Fibroblast of the aortic adventitia (primary cell): Measurements from ENCODE around the gene USP16. TPM values are rescaled to one million over a fixed set of nuclear protein-coding genes. Genes with fewer than 3 reads are reported as not detected.

Source experiments
- DNase-seq: peaks from one replicate; pipeline ENCODE4 v3.0.0-alpha.2; 2010; ENCODE audit warnings: low read depth
- H3K4me3 ChIP-seq: 2 replicates; pipeline ENCODE4 v1.5.1; 2011; ENCODE audit warnings: low read depth, mild to moderate bottlenecking, control low read depth, low read length, moderate library complexity
- total RNA-seq: library from RNA; depleted of rRNA; stranded (reverse); fragments of >200 nt; gene quantifications from 2 replicates; pipeline ENCODE4 v1.2.3, GENCODE V29; 2012; ENCODE audit warnings: low replicate concordance
- TF ChIP-seq, protein P1 (sequence below): IDR thresholded peaks from 2 replicates; pipeline ENCODE4 v1.5.1; 2011; ENCODE audit warnings: mild to moderate bottlenecking, low read length, control low read depth, inconsistent platforms; ENCODE audit not compliant: insufficient read depth

The USP16 gene
- total RNA-seq, 1 donor = 50.9 TPM

GRCh38 chr21:28992526-28993292, 31.8 kb upstream of the USP16 start, which contains the start of gene LTN1:
LTN1 (minus strand) TSS chr21:28992877; CDS start chr21:28992805, 72 bp downstream.
- TF ChIP-seq, protein P1, sequence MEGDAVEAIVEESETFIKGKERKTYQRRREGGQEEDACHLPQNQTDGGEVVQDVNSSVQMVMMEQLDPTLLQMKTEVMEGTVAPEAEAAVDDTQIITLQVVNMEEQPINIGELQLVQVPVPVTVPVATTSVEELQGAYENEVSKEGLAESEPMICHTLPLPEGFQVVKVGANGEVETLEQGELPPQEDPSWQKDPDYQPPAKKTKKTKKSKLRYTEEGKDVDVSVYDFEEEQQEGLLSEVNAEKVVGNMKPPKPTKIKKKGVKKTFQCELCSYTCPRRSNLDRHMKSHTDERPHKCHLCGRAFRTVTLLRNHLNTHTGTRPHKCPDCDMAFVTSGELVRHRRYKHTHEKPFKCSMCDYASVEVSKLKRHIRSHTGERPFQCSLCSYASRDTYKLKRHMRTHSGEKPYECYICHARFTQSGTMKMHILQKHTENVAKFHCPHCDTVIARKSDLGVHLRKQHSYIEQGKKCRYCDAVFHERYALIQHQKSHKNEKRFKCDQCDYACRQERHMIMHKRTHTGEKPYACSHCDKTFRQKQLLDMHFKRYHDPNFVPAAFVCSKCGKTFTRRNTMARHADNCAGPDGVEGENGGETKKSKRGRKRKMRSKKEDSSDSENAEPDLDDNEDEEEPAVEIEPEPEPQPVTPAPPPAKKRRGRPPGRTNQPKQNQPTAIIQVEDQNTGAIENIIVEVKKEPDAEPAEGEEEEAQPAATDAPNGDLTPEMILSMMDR = peak; percentile 6
- peak within 1 kb of the TSS; percentile 97 for H3K4me3 ChIP-seq
- peak; percentile 100 for DNase-seq

- TF ChIP-seq, protein P1 = no peak
- no peak for DNase-seq
- H3K4me3 ChIP-seq = peak overlapping the region; percentile 53
Measured at GRCh38 chr21:28993293-28993629, 31.2 kb upstream of the USP16 start.

DNA sequence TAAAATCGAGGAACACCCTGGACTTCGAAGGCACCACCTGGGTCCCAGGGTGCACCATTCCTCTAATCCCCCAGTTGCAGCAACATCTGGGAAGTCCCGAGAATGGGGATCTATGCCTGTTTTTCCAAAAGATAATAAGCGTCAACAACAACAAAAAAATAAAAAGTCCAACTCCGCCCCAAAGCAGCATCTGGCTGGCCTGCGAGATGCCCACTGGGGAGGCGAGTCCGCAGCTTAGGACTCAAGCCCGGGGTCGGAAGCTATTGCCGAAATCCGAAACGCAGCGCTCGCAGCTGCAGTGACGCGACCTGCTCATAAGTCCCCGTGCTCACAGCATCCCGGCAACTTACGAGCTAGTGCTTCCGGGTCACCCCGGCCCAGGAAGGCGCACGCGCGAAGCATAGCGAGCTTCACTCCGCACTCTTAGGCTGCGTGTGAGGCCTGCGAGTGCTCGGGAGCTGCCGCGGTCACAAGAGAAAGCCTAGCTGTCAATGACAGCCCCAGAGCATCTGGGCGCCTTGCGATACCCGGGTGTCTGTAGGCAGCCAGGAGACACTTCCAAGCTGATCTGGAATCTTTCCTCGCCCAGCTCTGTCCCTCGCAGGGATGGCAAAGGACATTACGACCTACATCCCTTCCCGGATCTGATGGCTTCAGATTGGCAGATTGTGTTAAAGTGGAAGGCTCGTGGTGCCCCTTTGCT, 21.9 kb upstream of the USP16 start:
- DNase-seq = peak; percentile 96
- peak overlapping the region; percentile 93 for H3K4me3 ChIP-seq
- TF ChIP-seq, protein P1 = no peak

GRCh38 chr21:29005696-29006095, 18.8 kb upstream of the USP16 start:
- DNase-seq = no peak
- TF ChIP-seq, protein P1 = no peak
- H3K4me3 ChIP-seq = no peak overlapping the region

DNA sequence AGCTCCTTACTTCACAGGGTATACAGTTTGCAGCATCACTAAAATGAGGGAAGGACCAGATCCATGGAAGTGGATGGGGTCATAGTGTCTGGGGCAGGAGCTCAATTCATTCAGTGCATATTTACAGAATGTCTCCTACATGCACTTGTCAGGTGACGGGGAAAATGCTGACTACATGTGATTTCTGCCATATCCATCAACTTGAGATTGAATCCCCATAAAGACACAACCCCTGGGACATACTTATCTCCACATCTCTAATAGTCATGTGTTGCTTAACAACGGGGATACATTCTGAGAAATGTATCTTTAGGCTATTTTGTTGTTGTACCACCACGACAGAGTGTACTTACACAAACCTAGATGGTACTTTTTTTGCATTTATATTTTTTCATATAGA, 17.3 kb upstream of the USP16 start:
- no peak for DNase-seq
- TF ChIP-seq, protein P1 = no peak
- H3K4me3 ChIP-seq = no peak overlapping the region

- no peak overlapping the region for H3K4me3 ChIP-seq
- DNase-seq = no peak
- TF ChIP-seq, protein P1 = no peak
Measured at GRCh38 chr21:29007810-29008209, 16.7 kb upstream of the USP16 start.
